KG1 (cell line): ENCODE data around the gene LENG8.

Source experiments
- DNase-seq: peaks from one replicate; lab custom pipeline; 2025; lab: John Stamatoyannopoulos, UW

Gene LENG8

GRCh38 chr19:54424201-54424600 is 24.8 kb upstream of the LENG8 start:
- DNase-seq: no peak

- no peak for DNase-seq
These were observed 24.2 kb upstream of the LENG8 start for GRCh38 chr19:54424660-54425381.

DNA sequence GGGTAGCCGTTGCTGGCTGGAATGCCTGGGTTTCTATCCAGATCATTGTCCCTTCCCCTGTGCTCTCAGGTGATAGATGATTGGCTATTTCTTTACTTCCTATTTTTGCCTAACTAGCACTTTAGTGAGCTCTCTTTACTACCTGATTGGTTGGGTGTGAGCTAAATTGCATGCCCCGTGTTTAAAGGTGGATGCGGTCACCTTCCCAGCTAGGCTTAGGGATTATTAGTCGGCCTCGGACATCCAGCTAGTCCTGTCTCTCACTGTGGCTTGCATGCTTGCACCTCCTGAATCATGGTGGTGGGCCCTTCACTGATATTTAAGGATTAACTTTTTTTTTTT is 23.6 kb upstream of the LENG8 start:
- DNase-seq: no peak

DNA sequence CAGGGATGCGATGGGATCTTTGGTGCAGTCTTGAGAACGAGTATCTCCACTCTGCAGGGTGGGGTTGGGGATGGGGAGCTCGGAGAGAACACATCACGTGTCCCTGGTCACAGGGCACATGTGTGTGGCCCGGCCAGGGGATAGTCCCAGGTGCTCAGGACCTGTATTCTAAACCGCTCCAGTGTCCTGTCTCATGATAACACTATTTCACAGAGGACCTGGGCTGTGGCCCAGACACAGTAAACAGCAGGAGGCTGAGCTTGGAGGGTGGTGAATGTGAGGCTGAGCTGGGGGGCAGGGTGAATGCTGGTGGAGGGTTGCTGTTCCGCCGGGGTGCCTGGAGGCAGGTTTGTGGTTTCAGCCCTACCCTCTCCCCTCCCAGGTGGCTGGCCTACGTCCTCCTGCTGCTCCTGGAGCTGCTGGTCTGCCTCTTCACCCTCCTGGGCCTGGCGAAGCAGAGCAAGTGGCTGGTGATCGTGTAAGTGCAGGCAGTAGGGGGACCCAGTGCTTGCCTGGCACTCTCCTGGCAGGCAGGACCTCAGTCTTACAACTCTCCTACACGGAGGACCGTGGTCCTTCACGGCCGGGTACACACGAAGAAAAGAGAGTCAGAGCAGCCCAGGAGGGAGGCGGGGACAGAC is 22.6 kb upstream of the LENG8 start:
- no peak for DNase-seq

GRCh38 chr19:54427586-54427985 is 21.4 kb upstream of the LENG8 start:
- no peak for DNase-seq

- no peak for DNase-seq
These were observed 20.4 kb upstream of the LENG8 start for GRCh38 chr19:54428323-54429175.

DNA sequence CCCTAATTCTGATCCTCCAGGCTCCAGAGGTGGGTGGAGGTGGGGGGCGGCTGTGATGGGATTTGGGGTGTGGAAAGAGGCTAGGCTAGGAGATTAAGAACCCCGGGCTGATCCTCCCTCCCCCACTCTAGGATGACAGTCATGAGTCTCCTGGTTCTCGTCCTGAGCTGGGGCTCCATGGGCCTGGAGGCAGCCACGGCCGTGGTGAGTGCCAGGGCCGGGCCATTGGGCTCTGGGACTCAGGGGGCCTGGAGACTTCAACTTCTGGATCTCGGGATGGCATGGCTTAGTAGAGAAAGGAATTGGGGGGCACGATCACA is 19.9 kb upstream of the LENG8 start:
- no peak for DNase-seq

DNA sequence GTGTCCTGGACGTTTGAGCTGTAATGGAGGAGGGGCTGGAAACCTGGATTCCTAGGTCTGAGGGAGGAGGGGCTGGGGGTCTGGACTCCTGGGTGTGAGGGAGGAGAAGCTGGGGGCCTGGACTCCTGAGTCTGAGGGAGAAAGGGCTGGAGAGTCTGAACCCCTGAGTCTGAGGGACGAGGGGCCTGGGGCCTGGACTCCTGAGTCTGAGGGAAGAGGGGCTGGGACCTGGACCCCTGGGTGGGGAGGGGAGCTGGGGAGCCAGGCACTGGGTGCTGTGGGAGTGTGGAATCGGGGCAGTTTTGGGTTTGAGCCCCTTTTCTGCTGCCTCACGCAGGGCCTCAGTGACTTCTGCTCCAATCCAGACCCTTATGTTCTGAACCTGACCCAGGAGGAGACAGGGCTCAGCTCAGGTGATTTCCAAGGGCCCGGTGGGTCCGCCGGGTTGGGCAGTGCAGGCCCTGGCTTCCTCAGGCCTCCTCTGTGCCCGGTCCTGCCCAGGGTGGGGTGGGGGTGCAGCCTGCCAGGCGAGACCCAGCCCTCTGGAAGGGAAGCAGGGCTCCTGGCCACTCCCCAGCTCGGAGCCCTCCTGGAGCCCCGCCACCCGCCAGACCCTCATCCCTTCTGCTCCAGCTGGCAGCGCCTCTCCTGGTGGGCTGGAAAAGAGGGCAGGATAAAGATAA is 19.3 kb upstream of the LENG8 start:
- DNase-seq: no peak

DNA sequence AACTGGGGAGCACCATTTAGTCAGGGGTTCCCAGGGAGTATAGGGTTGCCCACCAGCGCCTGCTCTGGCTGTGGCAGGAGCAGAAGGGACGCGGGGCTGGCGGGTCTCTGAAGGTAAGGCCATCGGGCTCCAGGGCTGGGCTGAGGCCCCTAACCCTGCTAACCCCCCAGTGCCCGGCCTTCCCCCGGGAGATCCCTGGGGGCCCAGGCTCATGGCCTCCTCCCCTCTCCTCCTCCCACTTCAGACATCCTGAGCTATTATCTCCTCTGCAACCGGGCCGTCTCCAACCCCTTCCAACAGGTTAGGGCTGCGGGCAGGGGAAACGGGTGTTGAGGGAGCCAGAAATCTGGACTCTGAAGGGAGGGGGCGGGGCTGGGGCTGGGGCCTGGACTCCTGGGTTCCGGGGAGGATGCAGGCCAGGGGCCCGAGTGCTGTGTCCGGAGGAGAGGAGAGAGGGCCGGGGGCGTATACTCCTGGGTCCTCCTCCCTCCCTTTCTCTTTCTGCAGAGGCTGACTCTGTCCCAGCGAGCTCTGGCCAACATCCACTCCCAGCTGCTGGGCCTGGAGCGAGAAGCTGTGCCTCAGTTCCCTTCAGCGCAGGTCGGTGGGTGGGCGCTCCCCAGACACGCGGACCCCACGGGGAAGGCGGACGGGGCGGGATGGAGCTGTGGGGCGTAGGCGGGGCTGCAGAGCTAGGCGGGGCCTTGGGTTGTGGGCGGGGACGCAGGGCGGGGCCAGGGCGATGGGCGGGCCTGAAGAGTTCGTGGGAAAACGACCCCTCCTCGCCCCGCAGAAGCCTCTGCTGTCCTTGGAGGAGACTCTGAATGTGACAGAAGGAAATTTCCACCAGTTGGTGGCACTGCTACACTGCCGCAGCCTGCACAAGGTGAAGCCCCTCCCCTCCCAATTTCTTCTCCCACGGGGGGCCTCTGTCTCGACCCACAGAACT is 18.4 kb upstream of the LENG8 start:
- DNase-seq: no peak

- no peak for DNase-seq
These were observed 17.7 kb upstream of the LENG8 start for GRCh38 chr19:54431255-54431838.

- no peak for DNase-seq
These were observed 16.8 kb upstream of the LENG8 start for GRCh38 chr19:54432144-54432738.

- no peak for DNase-seq
These were observed 15.3 kb upstream of the LENG8 start for GRCh38 chr19:54433697-54434096.

DNA sequence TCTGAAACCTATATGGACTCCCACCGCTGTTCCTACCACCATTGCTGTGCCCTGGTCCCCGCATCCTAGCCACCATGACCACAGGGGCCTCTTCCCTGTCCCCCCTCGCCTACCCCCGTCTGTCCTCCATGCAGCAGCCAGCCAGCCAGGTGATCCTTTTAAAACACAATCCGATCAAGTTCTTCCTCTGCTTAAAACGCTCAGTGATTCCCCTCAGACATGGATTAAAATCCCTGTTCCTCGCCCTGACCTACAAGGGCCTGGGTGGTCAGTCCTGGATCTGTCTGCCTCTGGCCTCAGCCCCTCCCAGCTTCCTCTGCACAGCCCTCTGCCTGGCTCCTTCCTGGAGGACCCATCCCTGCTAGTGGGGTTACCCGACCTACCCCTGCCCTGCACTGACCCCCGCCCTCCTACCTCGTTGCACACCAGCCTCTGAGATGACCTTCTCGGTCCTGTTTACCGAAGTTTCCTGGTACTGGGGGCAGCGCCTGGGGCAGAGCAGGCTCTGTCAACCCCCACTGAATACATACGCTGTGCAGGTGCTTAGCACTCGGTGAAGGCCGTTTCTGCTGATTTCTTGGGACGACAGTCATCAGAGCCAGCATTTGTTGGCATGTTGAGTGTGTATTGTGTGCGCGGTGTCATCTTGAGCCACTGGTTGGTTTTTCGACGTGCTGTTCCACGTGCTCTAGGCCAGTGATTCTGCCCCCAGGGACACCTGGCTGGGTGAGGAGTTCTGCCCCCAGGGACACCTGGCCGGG is 14.7 kb upstream of the LENG8 start:
- no peak for DNase-seq

DNA sequence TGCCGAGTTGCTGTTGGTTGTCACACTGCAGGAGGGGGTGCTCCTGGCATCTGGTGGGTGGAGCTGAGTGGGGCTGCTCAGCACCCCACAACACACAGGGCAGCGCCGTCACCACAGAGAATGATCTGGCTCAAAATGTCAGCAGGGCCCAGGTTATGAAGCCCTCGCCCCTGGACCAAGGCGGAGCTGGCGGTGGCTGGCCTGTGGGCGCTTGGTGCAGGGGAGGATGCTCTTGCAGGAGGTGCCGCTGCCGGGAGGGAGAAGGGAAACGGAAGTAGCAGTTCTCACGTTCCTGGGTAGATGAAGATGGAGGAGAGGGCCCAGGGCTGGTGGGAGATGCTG is 14.2 kb upstream of the LENG8 start:
- DNase-seq: no peak

DNA sequence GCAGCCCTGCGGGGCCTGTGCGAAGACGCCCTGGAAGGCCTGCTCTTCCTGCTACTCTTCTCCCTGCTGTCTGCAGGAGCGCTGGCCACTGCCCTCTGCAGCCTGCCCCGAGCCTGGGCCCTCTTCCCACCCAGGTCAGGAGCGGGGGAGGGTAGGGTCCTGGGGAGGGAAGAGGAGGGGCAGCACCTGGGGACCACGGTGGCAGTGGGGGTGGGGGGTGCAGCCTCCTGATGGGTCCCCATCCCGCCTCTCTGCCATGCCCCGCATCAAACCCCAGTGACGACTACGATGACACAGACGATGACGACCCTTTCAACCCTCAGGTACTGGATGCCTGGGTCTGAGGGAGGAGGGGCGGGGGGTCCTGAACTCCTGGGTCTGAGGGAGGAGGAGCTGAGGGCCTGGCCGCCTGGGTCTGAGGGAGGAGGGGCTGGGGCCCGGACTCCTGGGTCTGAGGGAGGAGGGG is 13.4 kb upstream of the LENG8 start:
- no peak for DNase-seq

- DNase-seq: no peak
These were observed 12.9 kb upstream of the LENG8 start for GRCh38 chr19:54436031-54436523.

- no peak for DNase-seq
These were observed 12.3 kb upstream of the LENG8 start for GRCh38 chr19:54436628-54437252.

DNA sequence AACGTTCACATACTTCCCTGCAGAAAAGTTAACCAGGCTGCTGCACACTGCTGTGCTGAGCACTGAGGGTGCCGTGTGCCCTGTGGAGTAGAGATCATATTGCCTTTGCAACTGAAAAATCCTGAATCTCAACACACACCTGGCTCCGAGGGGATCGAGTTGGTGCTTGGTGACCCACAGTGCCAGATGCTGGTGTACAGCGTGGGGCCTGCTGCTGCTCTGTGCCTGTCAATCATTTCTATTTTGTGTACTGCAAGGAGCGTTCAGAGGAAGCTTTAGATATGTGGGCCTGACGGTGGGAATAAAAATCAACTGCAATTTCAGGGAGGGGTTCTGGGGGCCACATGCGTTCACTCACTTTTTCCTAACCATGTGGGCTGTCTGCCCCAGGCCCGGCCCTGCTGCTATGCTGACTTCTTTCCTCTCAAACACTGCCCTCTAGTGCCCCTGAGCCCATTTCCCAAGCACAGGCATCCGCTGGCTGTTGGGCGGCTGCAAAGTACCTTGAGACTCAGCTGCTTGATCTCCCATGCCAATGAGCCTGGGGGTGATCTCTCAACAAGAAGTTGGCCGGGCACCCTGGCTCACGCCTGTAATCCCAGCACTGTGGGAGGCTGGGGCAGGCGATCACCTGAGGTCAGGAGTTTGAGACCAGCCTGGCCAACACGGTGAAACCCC is 9.7 kb upstream of the LENG8 start:
- DNase-seq: peak; percentile 13

GRCh38 chr19:54440641-54441040 is 8.4 kb upstream of the LENG8 start:
- no peak for DNase-seq
